Renal cortical epithelial cell (primary cell): ENCODE measurements around the gene GSDME. TPM values are rescaled to one million over a fixed set of nuclear protein-coding genes. Genes with fewer than 3 reads are reported as not detected.

Experiments
- DNase-seq: peaks from one replicate; pipeline ENCODE4 v3.0.0-alpha.2; 2011; ENCODE audit warnings: low read depth
- total RNA-seq: library from RNA; depleted of rRNA; stranded (reverse); fragments of >200 nt; gene quantifications from 2 replicates; pipeline ENCODE4 v1.2.3, GENCODE V29; 2014

GSDME gene
- total RNA-seq, 1 donor from 2014 or later = 68.4 TPM

DNA sequence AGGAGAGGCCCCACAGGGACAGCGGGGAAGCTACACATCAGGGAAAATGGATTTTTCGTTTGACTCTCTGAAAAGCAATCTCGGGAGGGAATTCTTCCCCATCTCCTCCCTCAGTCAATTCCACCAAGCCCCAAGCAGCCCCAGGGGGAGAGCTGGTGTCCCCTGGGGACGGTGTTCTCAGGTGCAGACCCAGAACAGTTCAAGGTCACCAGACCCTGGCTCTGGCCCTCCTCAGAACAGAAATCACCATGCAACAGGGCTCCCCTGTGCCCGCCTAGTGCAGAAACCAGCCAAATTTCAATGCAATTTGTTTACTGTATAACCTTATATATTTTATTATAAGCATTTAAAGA, 34.1 kb downstream of the GSDME start:
- DNase-seq = no peak

DNA sequence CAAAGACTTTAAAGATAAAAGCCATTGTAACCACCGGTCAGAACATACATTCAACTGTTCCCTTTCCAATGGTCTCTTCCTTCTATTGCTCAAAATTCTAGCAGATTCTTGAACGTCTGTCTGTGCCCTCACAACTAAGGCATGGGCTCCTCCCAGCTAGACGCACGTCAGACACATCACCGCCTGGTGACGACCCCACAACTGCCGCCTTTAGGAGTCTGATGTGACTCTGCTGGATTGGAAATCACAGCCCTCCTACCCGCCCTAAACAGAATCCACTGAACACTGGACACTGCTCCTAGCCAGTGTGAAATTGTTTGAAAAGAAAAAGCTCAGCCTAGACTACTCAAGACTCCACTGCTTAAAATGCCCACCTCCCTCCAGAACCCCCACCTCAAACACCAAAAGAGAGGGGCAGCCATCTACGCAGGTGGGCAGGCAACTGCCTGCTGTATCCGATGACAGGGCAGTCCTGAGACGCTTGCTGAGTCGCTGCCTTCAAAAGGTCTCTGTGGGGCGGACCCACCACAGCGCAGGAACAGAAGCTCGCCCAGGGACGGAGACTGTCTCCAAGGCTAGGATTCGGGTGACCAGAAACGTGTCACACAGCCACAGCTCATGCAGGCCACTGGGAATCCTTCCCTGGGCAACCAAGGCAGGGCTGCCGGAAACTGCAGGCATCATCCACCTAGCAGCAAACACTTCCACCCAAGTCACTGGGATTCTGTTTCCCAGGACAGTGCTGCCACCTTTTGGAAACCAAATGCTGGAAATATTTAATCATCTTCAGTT, 34.7 kb downstream of the GSDME start:
- no peak for DNase-seq

DNA sequence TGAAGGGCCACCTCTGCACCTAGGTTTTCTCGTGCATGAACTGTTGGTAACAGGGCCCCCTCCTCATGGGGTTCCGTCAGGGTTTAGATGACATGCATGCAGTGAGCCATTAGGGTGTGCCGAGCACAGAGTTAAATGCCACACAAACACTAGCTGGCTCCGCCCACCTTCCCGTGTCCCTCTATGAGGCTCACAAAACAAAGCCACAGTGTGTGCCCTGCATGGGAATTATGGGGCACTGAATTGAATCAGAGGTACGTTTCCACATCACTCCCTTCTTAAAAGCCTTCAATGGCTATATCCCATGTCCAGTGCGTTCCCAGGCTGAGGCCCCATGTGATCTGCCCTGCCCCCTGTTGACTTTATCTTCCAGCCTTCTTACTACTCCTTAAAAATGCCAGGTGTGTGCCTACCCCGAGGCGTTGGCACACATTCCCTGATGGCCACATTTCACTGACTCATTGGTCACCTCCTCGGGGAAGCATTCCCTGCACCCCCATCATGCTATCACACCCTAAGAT, 35.7 kb downstream of the GSDME start:
- peak; percentile 72 for DNase-seq

DNA sequence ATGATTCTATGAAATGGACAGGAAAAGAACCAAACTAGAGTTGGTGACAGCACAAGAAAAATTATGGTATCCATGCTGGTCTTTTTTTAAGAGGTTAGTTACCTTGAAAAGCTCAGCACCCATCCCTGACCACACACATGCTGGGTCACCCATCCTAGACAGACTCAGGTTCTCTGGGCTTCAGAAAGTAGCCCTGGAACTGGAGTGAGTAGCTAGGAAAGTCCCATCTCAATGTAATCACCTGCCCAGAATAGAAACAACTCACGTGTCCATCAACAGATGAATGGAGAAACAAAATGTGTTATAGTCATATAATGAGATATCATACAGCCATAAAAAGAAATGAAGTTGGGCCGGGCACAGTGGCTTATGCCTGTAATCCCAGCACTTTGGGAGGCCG, 37.0 kb downstream of the GSDME start:
- no peak for DNase-seq

DNA sequence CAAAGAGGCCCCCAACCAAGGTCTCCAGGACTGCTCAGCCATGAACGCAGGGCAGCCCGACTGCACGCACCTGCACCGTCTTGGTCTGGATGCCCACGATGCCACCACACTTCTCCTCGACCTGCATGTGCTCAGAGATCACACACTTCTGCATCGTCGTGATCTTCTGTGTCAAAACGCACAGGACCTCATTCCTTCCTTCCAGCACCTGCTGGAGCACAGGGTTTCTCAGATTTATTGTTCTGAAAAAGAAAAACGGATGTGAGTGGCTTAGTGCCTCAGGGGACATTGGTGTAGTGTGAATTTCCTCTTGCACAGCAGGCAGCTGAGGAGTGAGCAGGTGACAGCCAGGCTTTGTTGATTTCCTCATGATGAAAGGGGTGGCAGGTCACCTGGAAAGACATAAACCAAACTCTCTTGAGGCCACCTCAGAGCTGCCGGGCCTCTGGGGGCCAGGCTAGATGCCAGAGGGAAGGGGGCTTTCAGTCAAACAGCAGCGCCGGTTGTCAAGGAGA, 38.2 kb downstream of the GSDME start:
- peak; percentile 47 for DNase-seq

DNA sequence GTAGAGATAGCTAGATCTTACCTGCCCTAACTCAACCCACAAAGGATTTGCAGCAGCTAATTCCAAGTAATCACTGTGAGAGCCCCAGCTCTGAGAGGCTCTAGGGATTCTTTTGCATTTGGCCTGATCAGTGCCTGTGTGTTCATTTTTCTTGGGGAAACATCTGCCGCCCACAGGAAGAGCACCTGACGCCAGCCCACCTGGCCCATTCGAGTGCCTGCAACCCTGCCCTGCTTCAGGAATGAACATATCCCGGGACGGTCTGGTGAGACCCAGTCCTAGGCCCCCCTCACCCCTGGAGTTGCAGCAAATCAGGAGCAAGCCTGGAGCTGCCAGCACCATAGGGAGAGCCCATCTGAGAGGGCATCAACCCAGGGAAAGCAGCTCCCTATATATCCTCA, 38.8 kb downstream of the GSDME start:
- no peak for DNase-seq

DNA sequence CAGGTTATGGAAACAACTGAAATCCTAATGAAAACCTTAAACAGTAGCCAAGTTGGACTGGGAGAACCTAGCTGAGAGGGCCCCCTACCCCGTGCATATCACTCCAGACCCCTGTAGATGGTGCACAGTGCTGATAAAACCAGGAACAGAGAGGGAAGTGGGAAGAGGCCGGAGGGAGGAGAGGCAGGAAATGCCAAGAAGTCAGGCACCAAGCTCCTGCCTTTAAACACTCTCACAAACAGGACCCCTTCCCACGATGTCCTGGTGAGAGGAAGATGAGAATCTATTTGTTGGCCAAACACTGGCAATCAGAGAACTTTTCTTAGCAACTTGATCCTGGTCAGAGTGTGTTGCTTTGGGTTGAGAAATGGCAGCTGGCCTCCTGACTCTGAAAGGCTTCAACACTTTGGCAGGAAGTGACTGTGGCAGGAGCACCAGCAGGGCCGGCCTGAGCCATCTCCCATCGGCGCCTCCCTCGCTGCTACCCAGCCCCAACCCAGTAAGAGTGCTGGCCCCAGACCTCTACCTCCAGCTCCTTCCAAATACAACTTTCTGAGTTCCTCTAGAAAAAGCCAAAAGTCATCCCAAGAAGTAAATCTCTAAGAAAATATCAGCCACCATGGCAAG, 39.5 kb downstream of the GSDME start:
- DNase-seq = no peak

DNA sequence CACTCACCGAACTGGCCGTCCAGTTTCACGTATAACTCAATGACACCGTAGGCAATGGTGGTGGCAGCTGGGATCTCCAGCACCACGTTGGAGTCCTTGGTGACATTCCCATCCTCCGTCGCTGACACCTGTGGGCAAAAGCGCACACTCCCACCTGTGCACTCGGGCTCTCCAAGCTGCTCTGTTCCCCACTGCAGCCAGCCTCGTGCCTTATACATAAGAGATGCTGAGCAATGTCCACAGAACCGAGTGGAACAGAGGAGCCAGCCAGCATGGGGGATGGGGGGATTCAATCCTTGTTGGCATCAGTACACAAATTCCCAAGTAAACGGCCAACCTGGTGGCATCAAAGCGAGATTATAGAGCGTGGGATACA, 40.0 kb downstream of the GSDME start:
- no peak for DNase-seq

DNA sequence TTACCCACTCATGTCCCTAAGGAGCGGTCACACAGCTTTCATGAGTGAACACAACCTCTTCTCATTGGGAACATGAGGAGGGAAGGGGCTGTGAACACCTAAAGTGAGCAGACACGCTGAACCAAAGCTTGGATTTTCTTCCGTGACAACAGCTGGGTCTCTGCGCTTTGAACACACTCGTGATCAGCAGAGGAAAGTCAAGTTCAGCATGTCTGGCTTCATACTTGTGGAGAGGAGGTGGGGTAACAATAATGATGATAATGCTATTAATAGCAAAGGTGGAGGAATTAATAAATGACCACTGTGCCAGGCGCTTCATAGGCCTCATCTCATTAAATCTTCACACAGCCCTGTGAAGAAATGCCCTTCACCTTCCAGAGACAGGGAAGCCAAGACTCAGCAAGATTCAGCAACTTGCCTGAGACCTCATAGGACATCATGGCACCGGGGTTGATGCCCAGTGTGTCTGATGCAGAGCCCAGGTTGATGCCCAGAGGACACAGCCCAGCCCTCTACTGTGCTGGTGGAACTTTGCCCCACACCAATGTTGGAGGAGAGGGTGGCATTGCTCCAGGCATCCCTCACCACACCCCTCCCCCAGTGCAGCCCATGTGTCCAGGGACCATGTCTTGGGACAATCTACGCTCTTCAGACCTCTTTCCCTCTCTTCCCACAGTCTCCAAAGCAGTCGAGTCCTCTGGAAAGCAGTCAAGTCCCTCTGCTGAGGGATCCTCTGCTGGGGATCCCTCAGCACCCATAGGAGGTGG, 40.6 kb downstream of the GSDME start:
- DNase-seq = no peak

DNA sequence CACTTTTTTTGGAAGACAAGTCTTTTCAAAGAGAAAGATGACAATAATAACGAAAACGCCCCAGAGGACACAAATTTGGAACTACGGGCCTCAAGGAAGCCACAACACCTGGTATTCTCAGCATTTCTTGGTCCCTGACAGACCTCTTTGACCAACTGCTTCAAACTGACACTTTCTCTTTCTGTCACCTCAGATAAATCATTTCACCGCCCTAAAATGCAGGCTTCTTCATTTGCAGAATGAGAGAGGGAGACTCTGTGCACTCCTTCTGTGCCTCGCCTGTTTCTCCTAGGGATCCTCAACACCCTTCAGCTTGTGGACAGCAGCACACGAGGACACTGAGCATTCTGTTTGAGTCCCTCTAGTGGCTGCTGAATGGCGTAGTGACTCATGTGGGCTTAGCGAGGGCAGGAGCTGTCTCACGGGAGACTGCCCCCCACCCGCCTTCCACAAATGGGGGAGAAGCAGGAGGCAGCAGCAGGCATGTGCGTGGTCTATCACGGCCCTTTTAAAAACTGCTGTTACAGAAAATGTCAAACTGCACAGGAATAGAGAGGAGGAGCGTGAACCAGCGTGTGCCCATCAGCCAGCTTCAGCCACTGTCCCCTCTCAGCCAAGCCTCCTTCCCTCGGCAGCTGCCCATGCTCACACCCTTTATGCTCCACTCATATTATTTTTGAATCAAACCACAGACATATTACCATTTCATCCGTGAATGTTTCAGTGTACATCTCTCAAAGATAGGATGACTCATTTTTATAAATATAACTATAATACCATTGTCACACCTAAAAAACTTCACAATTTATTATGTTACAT, 41.4 kb downstream of the GSDME start:
- DNase-seq = peak; percentile 39

DNA sequence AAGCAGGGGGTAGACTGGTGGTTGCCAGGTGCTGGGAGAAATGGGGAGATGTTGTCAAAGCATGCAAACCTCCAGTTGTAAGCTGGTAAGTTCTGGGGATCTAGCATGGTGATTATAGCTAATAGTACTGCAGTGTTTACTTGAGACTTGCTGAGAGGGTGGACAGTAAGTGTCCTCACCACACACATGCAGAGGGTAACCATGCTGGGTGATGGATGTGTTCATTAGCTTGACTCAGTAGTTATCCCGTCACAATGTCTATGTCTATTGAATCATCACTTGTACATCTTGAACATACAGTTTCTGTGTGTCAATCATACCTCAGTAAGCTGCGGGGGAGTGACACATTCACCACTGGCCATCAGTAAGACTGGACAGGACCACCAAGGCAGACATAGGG, 42.1 kb downstream of the GSDME start:
- no peak for DNase-seq

DNA sequence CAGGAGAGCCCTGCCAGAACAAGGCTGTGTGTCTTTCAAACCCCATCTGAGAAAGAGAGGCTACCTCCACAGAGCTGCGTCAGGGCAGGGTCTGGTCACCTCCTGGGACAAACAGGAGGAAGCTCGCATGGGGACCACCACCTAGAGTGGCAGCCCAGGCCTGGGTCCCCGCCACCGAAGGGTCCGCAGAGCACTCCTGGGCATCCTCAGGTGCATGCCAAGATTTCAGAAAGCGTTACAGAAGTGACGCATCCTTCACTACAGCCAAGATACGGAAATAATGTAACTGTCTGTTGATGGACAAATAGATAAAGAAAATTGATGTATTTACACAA, 42.6 kb downstream of the GSDME start:
- DNase-seq = no peak

DNA sequence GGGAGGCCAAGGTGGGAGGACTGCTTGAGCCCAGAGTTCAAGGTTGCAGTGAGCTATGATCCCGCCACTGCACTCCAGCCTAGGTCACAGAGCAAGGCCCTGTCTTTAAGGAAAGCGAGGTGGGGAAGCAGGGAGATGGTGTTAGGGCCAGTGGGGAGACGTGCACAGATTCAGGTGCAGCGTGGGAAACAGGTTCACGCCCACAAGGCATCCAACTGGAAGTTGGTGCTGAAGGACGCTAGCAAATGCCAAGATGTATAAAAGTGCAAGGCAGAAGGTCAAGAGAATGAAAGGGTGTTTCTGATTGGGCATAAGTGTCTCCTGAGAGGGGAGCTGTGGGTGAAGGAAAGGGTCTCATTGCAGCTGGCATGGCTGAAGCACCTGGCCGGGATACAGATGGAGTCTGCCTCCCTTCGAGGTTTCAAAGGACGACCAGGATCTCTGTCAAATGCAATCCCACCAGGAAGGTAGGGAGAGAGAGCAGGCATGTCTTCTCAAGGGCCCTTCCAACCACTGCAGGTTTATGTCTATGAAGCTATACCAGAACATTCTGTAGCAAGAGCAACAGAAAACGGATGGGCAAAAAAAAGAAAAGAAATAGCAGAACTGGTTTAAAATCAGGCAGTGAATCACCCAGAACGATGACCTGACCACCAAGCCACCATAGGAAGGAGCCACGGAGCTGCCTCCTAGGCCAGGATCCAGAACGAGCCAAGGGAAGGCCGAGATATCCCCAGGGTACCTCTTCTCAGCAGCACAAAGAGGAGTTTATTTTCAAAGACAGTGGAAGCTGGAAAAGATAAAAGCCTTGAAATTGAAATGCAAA, 43.2 kb downstream of the GSDME start:
- DNase-seq = no peak

DNA sequence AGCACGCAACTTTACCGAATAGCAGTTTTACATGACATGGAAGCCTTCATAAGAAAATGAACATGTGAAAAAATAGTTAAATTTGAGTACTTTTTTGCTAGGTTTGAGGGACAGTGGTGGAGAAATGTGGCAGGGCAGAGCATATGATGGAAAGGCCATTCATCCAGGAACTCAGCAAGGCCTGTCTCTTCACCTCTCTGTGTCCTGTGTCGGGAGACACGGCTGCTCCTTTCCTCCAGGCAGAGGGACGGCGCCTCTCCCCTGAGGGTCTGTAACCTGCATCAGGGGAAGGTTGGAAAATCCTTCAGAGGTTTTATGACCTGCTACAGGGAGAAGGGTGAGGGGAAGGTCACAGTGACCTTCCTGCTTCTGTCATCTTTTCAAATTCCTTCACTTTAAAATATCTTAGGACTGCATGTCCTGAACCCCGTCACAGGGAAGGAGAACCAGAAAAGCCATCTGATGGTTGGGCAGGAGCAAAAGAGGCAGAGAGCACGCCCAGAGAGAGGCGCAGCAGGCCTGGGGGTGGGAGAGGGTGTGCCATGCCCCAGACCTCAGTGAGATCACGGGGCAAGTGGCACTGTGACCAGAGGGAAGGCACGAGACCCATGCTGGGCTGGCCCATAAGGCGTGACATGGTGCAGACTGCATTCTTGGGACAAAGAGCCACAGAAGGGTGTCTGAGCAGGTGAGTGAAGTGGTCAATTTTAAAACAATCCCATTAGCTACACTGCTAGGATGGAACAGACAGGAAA, 44.0 kb downstream of the GSDME start:
- DNase-seq = no peak

DNA sequence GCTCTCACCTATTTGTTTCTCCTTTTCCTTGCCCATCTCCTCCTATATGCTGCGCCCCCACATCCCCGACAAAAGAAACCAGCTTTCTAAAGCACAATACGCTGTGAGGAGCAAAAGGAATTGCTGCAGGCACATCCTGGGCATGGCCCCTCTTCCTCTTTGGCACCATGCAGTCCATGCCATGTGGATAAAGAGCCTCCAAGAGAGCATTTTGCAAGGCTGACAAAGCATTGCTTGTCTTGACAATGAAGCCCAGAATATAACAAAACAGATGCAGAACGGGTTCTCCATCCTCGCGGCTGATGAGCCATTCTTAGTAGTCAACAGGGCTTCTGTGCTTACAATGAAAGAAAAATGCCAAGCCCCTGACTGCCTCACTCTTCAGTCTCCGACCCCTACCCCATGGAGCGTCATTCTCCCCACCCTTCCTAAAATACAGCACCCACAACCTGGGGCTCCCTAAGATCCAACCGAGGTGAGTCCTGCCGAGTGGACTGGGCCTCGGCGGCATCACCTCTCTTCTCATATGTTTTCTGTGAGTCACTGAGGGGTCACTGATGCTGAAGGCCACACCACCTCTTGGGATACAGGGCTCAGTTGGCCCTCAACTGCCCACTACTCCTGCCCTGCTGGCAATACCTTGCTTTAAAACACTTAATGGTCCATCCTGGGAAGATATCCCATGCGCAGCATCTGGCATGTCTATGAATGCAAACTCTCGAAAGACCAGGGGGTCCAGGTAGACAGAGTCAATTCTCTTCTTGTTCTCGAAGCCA, 47.5 kb downstream of the GSDME start:
- no peak for DNase-seq

DNA sequence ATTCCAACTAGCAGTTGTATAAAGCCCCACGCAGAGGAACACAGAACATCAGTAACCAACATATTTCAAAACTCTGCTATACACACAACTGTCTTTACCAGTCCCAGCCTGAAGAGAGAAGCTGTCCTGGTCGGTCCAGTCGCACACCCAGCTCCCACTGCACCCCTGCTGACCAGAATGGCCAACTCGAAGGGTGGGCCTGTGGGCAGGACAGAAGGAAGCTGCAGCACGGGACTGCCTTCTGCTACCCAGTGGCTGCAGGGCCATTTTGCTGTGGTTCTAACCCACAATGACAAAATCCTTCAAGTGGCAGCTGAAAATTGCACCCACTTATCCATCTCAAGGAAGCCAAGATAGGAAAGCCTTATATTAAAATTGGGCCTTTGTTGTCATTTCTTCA, 48.2 kb downstream of the GSDME start:
- DNase-seq = no peak

DNA sequence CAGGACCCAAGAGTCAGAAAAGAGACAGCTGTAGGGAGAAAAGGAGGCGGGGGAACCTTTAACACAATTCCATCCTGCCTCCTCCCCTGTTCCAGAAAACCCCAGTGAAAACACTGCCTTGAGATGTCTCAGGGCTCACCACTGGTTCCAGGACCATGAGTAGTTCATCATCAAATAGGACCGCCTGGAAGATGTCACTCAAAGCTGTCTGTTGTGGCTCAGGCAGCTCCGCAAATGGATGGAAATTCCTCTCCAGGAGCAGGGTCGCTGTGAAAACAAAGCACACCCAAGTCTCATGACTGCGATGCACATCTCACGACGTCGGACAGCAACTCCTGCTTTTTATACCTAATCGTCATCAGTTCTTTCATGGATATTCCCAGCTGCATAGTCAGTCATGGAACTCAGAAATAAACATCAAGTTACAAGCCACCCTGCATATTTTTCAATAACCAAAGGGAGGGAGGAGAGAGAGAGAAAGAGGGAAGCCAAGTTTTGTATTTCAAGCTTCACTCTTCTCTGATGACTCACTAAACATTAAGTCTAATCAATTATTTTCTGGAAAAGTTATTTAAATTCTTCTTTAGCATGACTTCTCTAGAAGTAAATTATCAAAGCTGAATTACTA, 49.2 kb downstream of the GSDME start:
- no peak for DNase-seq

DNA sequence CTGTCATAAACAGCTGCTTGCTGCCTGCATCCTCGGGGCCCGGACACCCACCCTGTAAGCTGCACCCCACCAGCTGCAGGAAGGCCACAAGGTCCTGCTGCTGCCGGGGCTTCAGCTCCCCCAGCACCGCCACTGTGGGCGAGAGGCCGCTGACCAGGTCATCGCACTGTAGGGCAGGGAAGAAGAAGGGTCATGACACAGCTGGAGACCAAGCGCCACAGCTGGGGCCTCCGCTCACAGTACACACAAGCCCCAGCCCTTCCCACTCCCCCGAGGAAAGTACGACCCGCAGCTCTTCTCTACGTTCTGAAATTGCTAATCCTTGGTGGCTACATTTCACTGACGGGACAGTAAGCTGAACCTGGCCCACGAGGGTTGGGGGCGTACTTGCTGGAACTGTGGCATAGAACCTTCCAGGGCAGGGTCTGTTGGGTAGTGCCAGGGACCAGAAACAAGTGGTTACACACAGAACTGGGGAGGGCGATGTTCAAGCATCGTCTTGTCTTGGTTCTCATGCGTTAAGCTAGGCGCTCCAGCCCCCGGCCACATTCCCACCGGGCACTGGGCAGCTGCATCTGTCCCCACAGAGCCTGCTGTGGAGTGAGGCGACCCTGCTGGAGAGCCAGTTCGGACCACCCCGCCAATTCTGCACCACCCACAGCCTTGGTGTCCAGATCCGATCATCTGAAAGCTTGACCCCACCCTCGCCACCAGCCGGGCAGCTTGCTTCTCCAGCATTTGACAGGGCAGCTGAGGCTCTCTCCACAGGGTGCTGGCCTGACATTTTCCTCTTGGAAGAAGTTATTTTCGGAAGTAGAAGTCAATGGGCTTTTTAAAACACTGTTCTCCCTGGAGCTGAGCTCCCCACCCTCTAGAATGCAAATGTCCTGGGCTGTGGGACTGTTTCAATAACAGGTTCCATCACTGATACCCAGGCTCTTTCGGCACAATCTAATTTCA, 50.8 kb downstream of the GSDME start:
- DNase-seq = no peak
